Body of pancreas (tissue), 4 donors: Measurements from ENCODE around the gene ZNF416.

ENCODE experiments used
- CTCF ChIP-seq, 7 experiments: fragments of 450-650 bp in 4 of 7; fragments of 200-600 bp in 3 of 7; sonication (generic) in 3 of 7; IDR thresholded peaks; one replicate each; pipeline ENCODE4 v1.5.1; 2016 to 2019; ENCODE audit warnings: antibody characterized with exemption in 7 of 7
- POLR2A ChIP-seq, 3 donors: fragments of 450-650 bp; IDR thresholded peaks; one replicate each; pipeline ENCODE4 v1.6.1; 2016; ENCODE audit warnings: antibody characterized with exemption in 3 of 3, mild to moderate bottlenecking in 2 of 3

DNA sequence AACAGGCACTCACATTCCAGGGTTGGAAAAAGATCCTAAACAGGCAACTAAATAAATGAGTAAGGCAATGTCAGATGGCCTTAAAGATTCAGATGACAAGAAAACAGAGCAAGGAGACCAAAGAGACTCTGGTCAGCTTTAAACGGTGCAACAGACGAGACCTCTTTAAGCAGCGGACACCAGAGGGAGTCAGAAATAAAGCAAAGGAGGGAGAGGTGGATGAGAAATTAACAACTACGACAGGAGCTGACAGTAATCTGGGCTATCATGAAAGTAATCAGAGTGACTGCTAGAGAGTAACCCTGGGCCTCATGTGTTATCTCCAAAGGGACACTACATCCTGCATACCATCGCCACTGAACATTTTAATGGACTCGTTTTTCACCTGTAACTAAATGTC lies 20.2 kb downstream of the ZNF416 start:
- TF ChIP-seq CTCF (IDR thresholded peaks at IDR 0.05): no peak
- TF ChIP-seq POLR2A (IDR thresholded peaks at IDR 0.05): no peak
